Tibial nerve (tissue), 4 donors: ENCODE data around the gene ITIH5. TPM values are rescaled to one million over a fixed set of nuclear protein-coding genes. Genes with fewer than 3 reads are reported as not detected.

Experiments used
- DNase-seq, 2 donors: peaks; one replicate each; pipeline ENCODE4 v3.0.0-alpha.2; 2019; ENCODE audit warnings: low spot score in 2 of 2
- H3K27ac ChIP-seq, 4 donors: fragments of 200-600 bp; sonication (generic) in 3 of 4; one replicate each; pipeline ENCODE4 v1.5.1; 2017 to 2019; ENCODE audit warnings: mild to moderate bottlenecking in 1 of 4
- H3K27me3 ChIP-seq, 2 donors: fragments of 200-600 bp; sonication (generic) in 1 of 2; one replicate each; pipeline versions ENCODE4 v1.5.1 to v1.6.0; 2017 to 2019
- H3K36me3 ChIP-seq, 3 donors: fragments of 200-600 bp; sonication (generic); one replicate each; pipeline ENCODE4 v1.5.1; 2018 to 2019
- H3K4me1 ChIP-seq, 4 donors: fragments of 200-600 bp; sonication (generic) in 3 of 4; one replicate each; pipeline ENCODE4 v1.5.1; 2017 to 2019
- H3K4me3 ChIP-seq, 4 donors: fragments of 200-600 bp; sonication (generic) in 3 of 4; one replicate each; pipeline ENCODE4 v1.5.1; 2017 to 2019; ENCODE audit warnings: mild to moderate bottlenecking in 1 of 4, moderate library complexity in 1 of 4
- H3K9me3 ChIP-seq, 4 donors: fragments of 200-600 bp; sonication (generic) in 3 of 4; one replicate each; pipeline ENCODE4 v1.5.1; 2017 to 2019
- EP300 ChIP-seq, 2 donors: sonication (generic); formaldehyde crosslinking; IDR thresholded peaks; one replicate each; pipeline ENCODE4 v1.6.1; 2017; ENCODE audit warnings: antibody characterized with exemption in 2 of 2, mild to moderate bottlenecking in 1 of 2
- POLR2A ChIP-seq, 2 donors: fragments of 450-650 bp; IDR thresholded peaks; one replicate each; pipeline ENCODE4 v1.6.1; 2017; ENCODE audit warnings: antibody characterized with exemption in 2 of 2, mild to moderate bottlenecking in 2 of 2, moderate library complexity in 2 of 2
- WGBS, 2 donors: methylation state at CpG; one replicate each; pipeline ENCODE4 v1.1.5; 2018; 5-methylcytosine and 5-hydroxymethylcytosine counted together
- total RNA-seq, 4 donors: library from RNA; depleted of rRNA; stranded (reverse); fragments of >200 nt; gene quantifications; one replicate each; pipeline ENCODE4 v1.1.0, GENCODE V29; 2016
- TF ChIP-seq, protein P1 (sequence below), 5 experiments: fragments of 200-600 bp in 3 of 5; fragments of 450-650 bp in 2 of 5; sonication (generic) in 3 of 5; IDR thresholded peaks; one replicate each; pipeline ENCODE4 v1.5.1; 2016 to 2019; ENCODE audit warnings: antibody characterized with exemption in 5 of 5, mild to moderate bottlenecking in 3 of 5, moderate library complexity in 2 of 5

The ITIH5 gene
- total RNA-seq, 4 donors from 2014 or later: 20.7 to 86.4 (median 26.9) TPM

- Histone ChIP-seq H3K27ac (no peak overlapping the region), H3K4me3 (no peak overlapping the region), H3K9me3 (peaks cover 0 to 9% (median 0%) of the 10 kb centered on the region in 4 donors), H3K4me1 (peaks cover 0 to 9% (median 0%) of the 10 kb centered on the region in 4 donors), H3K27me3 (no peaks in the 10 kb centered on the region), H3K36me3 (no peaks in the 10 kb centered on the region)
- TF ChIP-seq, protein P1, sequence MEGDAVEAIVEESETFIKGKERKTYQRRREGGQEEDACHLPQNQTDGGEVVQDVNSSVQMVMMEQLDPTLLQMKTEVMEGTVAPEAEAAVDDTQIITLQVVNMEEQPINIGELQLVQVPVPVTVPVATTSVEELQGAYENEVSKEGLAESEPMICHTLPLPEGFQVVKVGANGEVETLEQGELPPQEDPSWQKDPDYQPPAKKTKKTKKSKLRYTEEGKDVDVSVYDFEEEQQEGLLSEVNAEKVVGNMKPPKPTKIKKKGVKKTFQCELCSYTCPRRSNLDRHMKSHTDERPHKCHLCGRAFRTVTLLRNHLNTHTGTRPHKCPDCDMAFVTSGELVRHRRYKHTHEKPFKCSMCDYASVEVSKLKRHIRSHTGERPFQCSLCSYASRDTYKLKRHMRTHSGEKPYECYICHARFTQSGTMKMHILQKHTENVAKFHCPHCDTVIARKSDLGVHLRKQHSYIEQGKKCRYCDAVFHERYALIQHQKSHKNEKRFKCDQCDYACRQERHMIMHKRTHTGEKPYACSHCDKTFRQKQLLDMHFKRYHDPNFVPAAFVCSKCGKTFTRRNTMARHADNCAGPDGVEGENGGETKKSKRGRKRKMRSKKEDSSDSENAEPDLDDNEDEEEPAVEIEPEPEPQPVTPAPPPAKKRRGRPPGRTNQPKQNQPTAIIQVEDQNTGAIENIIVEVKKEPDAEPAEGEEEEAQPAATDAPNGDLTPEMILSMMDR (IDR thresholded peaks at IDR 0.05): no peak
- no peak for TF ChIP-seq EP300 (IDR thresholded peaks at IDR 0.05)
- no peak for TF ChIP-seq POLR2A (IDR thresholded peaks at IDR 0.05)
- DNase-seq: no peak
- WGBS, 2 donors: 88% methylated on average over 6 of the region's 6 CpGs
Measured at GRCh38 chr10:7542189-7542914, 124.4 kb downstream of the ITIH5 start.

DNA sequence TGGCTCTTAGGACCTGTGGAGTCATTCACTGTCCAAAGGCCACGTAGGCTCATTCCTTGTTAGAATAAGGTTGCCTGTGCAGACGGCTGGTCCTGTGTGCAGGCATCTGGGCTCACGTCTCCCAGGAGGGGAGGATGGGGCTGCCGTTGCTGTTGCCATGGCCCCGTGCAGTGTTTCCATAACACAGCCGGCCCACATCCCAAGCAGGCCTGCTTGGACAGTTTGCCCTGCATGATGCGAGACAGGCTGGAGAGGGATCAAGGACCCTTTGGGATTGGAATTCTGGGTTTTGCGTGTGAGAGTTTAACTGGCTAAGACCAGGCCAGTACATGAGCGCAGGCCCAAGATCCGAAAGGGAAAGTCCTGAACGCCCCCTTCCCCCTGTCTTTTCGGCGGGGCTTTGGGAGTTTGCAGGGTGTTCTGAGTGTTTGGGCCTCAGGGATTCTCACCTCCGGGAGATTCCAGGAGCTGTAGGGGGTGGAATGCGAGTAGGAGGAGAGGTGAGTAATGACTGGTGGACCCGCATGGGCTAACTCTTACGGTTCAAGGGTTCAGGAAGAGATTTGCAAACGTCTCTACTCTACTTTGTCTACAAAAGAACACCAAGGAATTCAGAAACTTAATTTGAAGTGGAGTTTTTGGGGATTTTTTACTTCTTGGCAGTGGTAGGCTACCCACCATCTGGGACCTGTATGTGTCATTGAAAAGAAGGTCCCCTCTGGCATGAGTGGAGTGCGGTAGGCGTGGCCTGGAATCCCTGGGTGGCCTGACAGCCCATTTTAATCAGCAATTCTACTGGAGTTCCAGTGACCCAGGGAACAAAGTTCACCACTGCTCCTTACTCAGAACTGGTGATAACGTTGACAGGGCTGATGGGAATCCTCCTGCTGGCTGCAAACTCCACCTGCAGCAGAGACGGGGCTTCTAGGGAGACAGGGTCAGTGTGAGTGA is 125.4 kb downstream of the ITIH5 start:
- Histone ChIP-seq H3K27ac (peak overlapping the region in 1 of 4 donors; percentile 5), H3K36me3 (no peaks in the 10 kb centered on the region), H3K27me3 (no peaks in the 10 kb centered on the region), H3K4me1 (peaks cover 0 to 9% (median 0%) of the 10 kb centered on the region in 4 donors), H3K4me3 (no peak overlapping the region), H3K9me3 (peaks cover 0 to 9% (median 0%) of the 10 kb centered on the region in 4 donors)
- 55 to 65% methylated on average over 22 of the region's 22 CpGs for WGBS, 2 donors
- no peak for TF ChIP-seq EP300 (IDR thresholded peaks at IDR 0.05)
- no peak for TF ChIP-seq POLR2A (IDR thresholded peaks at IDR 0.05)
- TF ChIP-seq, protein P1 (IDR thresholded peaks at IDR 0.05): no peak
- no peak for DNase-seq

DNA sequence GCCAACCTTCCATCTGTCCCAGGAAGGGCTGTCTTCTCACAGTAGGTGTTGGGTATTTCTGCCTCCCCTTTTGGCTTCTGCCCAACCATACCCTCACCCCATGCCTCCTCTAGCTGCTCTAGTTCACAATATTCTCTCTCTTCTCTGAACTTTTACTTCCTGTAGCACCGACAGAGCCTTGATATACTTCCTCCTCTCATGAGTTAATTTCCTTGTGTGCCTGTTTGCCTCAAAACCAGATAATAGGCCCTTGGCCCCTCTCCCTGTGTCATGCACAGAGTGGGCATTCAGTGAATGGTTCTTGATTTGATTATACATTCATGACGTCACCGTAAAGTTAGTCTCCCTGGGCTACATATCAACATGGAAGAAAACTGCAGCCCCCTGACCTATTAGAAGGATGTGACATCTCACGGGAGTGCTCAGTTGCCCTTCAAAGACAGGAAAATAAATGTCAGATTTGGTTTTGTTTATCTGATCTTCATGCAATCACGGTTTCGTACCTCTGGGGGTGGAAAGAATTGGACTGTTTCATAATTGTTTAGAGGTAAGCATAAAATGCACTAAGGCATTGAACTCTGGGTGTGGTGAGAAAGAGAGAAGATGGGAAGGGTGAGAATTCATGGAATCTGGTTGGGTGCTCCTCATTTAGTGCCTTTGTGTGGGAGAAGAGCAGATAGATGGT is 127.7 kb downstream of the ITIH5 start:
- 39 to 53% methylated on average over 6 of the region's 6 CpGs for WGBS, 2 donors
- peaks cover 0 to 9% (median 0%) of the 10 kb centered on the region in 4 donors for H3K4me1 ChIP-seq

DNA sequence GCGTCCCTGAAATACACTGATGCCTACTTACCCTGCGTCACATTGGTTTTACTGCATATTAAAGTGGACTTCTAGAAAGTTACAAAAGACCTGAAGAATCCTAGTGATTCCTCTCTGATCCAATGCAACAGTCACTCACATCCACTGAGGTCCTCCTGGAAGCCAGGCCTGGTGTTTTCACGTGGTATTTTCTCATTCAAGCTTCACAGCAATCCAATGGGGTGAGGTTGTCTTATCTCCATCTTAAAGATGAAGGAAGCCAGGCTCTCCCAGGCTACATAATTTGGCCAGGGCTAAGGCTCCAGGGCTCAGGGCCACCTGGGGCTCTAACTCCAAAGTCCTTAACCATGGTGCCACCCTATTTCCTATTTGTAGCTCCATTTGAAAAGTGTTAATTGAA is 129.6 kb downstream of the ITIH5 start:
- Histone ChIP-seq H3K4me1 (peaks cover 0 to 13% (median 0%) of the 10 kb centered on the region in 4 donors), H3K4me3 (no peak overlapping the region), H3K27ac (no peak overlapping the region), H3K36me3 (no peaks in the 10 kb centered on the region), H3K9me3 (peaks cover 0 to 9% (median 0%) of the 10 kb centered on the region in 4 donors), H3K27me3 (no peaks in the 10 kb centered on the region)
- 75 to 93% methylated on average over 3 of the region's 3 CpGs for WGBS, 2 donors
- TF ChIP-seq, protein P1 (IDR thresholded peaks at IDR 0.05): no peak
- TF ChIP-seq POLR2A (IDR thresholded peaks at IDR 0.05): no peak
- TF ChIP-seq EP300 (IDR thresholded peaks at IDR 0.05): no peak
- DNase-seq: no peak

More for the DNA sequence above, 127.7 kb downstream of the ITIH5 start:
- peaks cover 0 to 9% (median 0%) of the 10 kb centered on the region in 4 donors for H3K9me3 ChIP-seq
- H3K27me3 ChIP-seq: no peaks in the 10 kb centered on the region
- H3K36me3 ChIP-seq: no peaks in the 10 kb centered on the region
- no peak for DNase-seq
- H3K4me3 ChIP-seq: no peak overlapping the region
- TF ChIP-seq, protein P1 (IDR thresholded peaks at IDR 0.05): no peak
- TF ChIP-seq EP300 (IDR thresholded peaks at IDR 0.05) (no peak), POLR2A (IDR thresholded peaks at IDR 0.05) (no peak)
- H3K27ac ChIP-seq: no peak overlapping the region
